HG03280 (cell line): ENCODE measurements around the gene BTNL2.
"Not testable (repeated sequence)": the region's sequence is repeated elsewhere in the genome, so short reads cannot be mapped to it uniquely, and the experiment has no call there.

ENCODE experiments used
- ATAC-seq: cut with Tn5 transposase; IDR thresholded peaks from one replicate; pipeline ENCODE4 v1.9.1; 2021; ENCODE audit warnings: mild to moderate bottlenecking, moderate library complexity; ENCODE audit not compliant: unreplicated experiment

BTNL2 gene

GRCh38 chr6:32371229-32371628, 35.8 kb downstream of the BTNL2 start:
- no peak for ATAC-seq

- ATAC-seq: no peak
Measured at GRCh38 chr6:32370505-32370904, 36.5 kb downstream of the BTNL2 start.

- ATAC-seq: no peak
Measured at GRCh38 chr6:32369660-32370059, 37.3 kb downstream of the BTNL2 start.

GRCh38 chr6:32367644-32368043, 39.3 kb downstream of the BTNL2 start:
- ATAC-seq: no peak

- not testable (repeated sequence) for ATAC-seq
Measured at GRCh38 chr6:32359225-32359624, 47.8 kb downstream of the BTNL2 start.

GRCh38 chr6:32358548-32358947, 48.4 kb downstream of the BTNL2 start:
- ATAC-seq: not testable (repeated sequence)

GRCh38 chr6:32355018-32355417, 52.0 kb downstream of the BTNL2 start:
- no peak for ATAC-seq

- ATAC-seq: no peak
Measured at GRCh38 chr6:32353348-32353747, 53.6 kb downstream of the BTNL2 start.
